Nephron progenitor cell (in vitro differentiated cells): ENCODE data around the gene PSMG2.
"Not testable (repeated sequence)": the region's sequence is repeated elsewhere in the genome, so short reads cannot be mapped to it uniquely, and the experiment has no call there.

Source experiments
- DNase-seq: peaks from one replicate; pipeline ENCODE4 v3.0.0; 2021
- H3K27ac Mint-ChIP-seq: 2 replicates; pipeline ENCODE4 v1.8.0; 2021; ENCODE audit warnings: mild to moderate bottlenecking, moderate library complexity, mixed read lengths
- H3K27me3 Mint-ChIP-seq: 2 replicates; pipeline ENCODE4 v1.8.0; 2021; ENCODE audit warnings: mild to moderate bottlenecking, low read depth, mixed read lengths; ENCODE audit not compliant: poor library complexity
- H3K36me3 Mint-ChIP-seq: 2 replicates; pipeline ENCODE4 v1.8.0; 2021; ENCODE audit warnings: low read depth, mixed read lengths
- H3K4me1 Mint-ChIP-seq: 2 replicates; pipeline ENCODE4 v1.8.0; 2021; ENCODE audit warnings: mixed read lengths
- H3K4me3 Mint-ChIP-seq: 2 replicates; pipeline ENCODE4 v1.8.0; 2021; ENCODE audit warnings: mild to moderate bottlenecking, moderate library complexity, mixed read lengths
- H3K9me3 Mint-ChIP-seq: 2 replicates; pipeline ENCODE4 v1.8.0; 2021; ENCODE audit warnings: mild to moderate bottlenecking, moderate library complexity, mixed read lengths
- TF ChIP-seq, protein P1 (sequence below): fragments of 200-600 bp; sonication (generic); IDR thresholded peaks from 2 replicates; pipeline ENCODE4 v1.5.0; 2021; ENCODE audit warnings: antibody characterized with exemption

The PSMG2 gene

DNA sequence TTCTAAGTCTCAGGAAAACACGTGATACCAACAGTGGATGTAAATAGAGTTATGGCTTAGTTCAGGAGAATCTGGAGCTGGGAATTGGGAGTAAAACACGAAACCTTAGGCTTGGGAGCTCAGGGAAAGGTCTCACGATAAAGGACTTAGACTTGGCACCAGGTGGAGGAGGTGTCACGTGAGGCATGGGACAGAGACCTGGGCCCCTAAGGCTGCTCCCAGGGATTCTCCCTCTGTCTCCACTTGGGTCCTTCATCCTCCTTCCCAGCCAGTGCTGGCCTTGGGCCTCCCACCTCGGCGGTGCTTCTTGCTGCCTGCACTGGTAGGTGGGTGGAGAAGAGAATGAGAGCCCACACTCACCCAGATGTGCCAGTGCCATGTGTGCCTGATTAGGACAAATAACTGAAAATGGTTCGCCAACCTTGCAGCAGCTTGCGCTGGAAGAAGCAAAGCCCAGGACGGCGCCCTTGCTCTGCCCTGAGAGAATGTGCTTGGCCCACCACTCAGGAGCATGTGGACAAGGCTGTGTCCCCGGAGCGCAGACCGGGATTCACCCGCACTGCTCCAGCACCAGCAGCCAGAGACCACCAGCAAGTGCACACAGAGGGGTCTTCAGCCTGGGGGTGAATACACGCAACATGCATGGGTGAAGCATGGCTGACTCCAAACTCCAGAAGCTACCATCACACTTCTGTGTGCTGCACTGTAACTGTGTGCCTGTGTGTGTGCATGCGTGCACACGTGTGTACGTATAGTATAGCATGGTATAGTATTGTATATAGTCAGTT, 48.1 kb downstream of the PSMG2 start:
- Mint-ChIP-seq H3K4me1 (no peaks in the 10 kb centered on the region), H3K4me3 (no peak overlapping the region), H3K36me3 (no peaks in the 10 kb centered on the region), H3K9me3 (no peaks in the 10 kb centered on the region), H3K27me3 (peaks cover 5% of the 10 kb centered on the region), H3K27ac (no peak overlapping the region)
- DNase-seq = no peak
- TF ChIP-seq, protein P1, sequence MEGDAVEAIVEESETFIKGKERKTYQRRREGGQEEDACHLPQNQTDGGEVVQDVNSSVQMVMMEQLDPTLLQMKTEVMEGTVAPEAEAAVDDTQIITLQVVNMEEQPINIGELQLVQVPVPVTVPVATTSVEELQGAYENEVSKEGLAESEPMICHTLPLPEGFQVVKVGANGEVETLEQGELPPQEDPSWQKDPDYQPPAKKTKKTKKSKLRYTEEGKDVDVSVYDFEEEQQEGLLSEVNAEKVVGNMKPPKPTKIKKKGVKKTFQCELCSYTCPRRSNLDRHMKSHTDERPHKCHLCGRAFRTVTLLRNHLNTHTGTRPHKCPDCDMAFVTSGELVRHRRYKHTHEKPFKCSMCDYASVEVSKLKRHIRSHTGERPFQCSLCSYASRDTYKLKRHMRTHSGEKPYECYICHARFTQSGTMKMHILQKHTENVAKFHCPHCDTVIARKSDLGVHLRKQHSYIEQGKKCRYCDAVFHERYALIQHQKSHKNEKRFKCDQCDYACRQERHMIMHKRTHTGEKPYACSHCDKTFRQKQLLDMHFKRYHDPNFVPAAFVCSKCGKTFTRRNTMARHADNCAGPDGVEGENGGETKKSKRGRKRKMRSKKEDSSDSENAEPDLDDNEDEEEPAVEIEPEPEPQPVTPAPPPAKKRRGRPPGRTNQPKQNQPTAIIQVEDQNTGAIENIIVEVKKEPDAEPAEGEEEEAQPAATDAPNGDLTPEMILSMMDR = no peak

DNA sequence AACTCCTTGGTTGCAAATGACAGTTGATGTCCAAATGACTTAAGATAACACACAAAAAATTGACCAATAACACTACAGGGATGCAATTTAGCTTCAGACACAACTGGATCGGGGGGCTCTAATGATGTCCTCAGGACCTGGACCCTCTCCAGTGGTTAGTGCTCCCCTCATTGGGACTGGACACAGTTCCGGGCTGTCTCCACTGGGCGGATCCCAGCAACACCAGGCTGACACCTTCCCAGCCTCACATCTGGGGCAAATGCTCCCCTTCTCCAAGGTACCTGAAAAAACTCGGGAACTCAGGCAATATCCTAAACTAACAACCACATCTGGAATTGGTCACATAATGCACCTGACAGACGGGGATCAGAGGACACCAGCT, 48.7 kb downstream of the PSMG2 start:
- Mint-ChIP-seq H3K9me3 (peaks cover 1% of the 10 kb centered on the region), H3K4me3 (no peak overlapping the region), H3K36me3 (no peaks in the 10 kb centered on the region), H3K27me3 (peaks cover 6% of the 10 kb centered on the region), H3K4me1 (no peaks in the 10 kb centered on the region), H3K27ac (no peak overlapping the region)
- no peak for DNase-seq
- TF ChIP-seq, protein P1 = no peak

DNA sequence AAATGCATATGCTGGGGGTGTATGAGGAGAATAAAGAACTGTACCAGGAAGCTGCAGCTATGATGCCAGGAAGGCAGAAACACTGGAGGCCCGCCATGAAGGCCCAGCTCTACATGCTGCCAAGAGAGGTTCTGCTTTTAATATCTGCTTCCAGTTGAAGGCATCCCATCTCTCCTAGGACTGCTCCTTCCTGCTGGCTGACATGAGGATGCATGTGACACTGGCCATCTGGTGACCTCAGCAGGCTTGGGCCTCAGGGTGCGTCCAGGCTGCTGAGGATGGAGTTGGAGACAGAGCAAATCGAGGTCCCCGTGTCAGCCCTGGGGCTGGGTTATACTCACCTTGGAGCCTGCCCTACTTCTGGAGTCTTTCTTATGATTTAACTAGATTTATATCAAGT, 49.0 kb downstream of the PSMG2 start:
- Mint-ChIP-seq H3K27ac (no peak overlapping the region), H3K9me3 (peaks cover 5% of the 10 kb centered on the region), H3K27me3 (peaks cover 7% of the 10 kb centered on the region), H3K36me3 (no peaks in the 10 kb centered on the region), H3K4me1 (no peaks in the 10 kb centered on the region), H3K4me3 (no peak overlapping the region)
- DNase-seq = no peak
- TF ChIP-seq, protein P1 = no peak

DNA sequence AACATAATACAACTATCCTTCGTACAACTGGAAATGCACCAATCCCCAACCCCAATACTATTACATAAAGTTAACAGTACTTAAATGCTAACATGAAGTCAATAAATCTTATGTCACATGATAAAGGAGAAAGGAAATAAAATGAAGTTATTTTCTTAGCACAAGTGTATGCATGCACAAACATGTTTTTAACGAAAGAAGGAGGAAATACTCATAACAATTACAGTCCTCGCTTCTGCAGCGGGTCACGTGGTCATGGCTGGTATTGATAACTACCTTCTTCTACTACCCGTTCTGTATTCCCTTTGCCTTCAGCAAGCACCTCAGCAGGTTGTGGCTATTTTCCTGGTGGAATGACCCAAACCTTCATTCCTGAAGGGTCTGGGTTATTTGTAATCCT, 51.7 kb downstream of the PSMG2 start:
- H3K9me3 Mint-ChIP-seq = peaks cover 5% of the 10 kb centered on the region
- peaks cover 7% of the 10 kb centered on the region for H3K27me3 Mint-ChIP-seq
- H3K4me1 Mint-ChIP-seq = no peaks in the 10 kb centered on the region
- no peak overlapping the region for H3K27ac Mint-ChIP-seq
- TF ChIP-seq, protein P1 = no peak
- no peak overlapping the region for H3K4me3 Mint-ChIP-seq
- no peak for DNase-seq
- no peaks in the 10 kb centered on the region for H3K36me3 Mint-ChIP-seq

DNA sequence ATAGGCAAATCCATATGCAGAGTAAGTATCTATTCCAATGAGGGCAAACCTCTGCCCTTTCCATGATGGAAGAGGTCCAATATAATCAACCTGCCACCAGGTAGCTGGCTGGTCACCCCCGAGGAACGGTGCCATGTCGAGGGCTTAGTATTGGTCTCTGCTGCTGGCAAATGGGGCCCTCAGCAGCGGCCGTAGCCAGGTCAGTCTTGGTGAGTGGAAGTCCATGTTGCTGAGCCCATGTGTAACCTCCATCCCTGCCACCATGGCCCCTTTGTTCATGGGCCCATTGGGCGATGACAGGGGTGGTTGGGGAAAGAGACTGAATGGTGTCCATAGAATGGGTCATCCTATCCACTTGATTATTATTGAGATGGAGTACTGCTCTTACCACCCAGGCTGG, 52.8 kb downstream of the PSMG2 start:
- H3K36me3 Mint-ChIP-seq, H3K4me1 Mint-ChIP-seq, H3K4me3 Mint-ChIP-seq, H3K27ac Mint-ChIP-seq, H3K9me3 Mint-ChIP-seq, DNase-seq, H3K27me3 Mint-ChIP-seq: not testable (repeated sequence)

DNA sequence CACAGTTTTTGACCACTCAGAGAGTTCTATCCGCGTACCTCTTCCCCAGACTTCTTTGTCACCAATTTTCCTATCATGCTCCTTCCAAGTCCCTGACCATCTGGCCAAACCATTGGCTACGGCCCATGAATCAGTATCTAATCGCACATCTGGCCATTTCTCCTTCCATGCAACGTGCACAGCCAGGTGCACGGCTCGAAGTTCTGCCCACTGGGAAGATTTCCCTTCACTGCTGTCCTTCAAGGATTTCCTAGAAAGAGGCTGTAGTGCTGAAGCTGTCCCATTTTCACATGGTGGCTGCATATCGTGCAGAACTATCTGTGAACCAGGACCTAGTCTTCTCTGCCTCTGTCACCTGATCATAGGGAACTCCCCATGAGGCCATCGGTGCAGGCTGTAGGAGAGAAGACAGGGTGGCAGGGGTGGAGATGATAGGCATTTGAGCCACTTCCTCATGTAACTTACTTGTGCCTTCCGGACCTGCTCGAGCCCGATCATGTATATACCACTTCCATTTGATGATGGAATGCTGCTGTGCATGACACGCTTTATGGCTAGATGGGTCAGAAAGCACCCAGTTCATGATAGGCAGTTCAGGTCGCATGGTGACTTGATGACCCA, 53.9 kb downstream of the PSMG2 start:
- H3K36me3 Mint-ChIP-seq, H3K9me3 Mint-ChIP-seq, H3K4me1 Mint-ChIP-seq, H3K4me3 Mint-ChIP-seq, DNase-seq, H3K27ac Mint-ChIP-seq, H3K27me3 Mint-ChIP-seq: not testable (repeated sequence)

DNA sequence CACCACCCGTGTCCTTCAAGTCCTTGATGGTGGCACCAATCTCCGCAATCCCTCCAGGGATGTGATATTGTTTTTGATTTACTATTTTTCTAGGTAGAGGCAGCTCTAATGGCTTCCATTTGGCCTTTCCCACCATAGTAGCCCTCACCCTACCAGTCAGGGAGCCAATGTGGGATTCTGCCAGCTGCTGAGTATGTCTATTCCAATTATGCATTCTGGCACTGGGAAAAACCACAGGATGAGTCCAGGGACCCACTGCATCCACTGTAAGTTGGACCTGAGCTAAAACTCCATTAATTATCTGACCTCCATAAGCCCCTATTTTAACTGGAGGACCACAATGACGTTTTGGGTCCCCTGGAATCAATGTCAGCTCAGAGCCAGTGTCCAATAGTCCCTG, 55.7 kb downstream of the PSMG2 start:
- not testable (repeated sequence) for H3K36me3 Mint-ChIP-seq

More for the DNA sequence above, 55.7 kb downstream of the PSMG2 start:
- H3K27ac Mint-ChIP-seq, H3K27me3 Mint-ChIP-seq, DNase-seq, H3K4me3 Mint-ChIP-seq, H3K9me3 Mint-ChIP-seq, H3K4me1 Mint-ChIP-seq: not testable (repeated sequence)
